K562 (cell line): ENCODE measurements around the gene PCDH9. TPM values are rescaled to one million over a fixed set of nuclear protein-coding genes. Genes with fewer than 3 reads are reported as not detected.
A peak's percentile ranks its signal among the peaks of the same experiment; 100 is the strongest.

Experiments used
- DPF2 ChIP-seq: fragments of 450-650 bp; IDR thresholded peaks from 2 replicates; pipeline ENCODE4 v1.6.1; 2016
- NCOR1 ChIP-seq: fragments of 450-650 bp; IDR thresholded peaks from 2 replicates; pipeline ENCODE4 v1.6.1; 2016; ENCODE audit warnings: mild to moderate bottlenecking, moderate library complexity
- NFIC ChIP-seq: fragments of 450-650 bp; IDR thresholded peaks from 2 replicates; pipeline ENCODE4 v1.6.1; 2017; ENCODE audit warnings: mild to moderate bottlenecking, inconsistent platforms
- NFIX ChIP-seq: fragments of 250-450 bp; sonication (Bioruptor Pico); IDR thresholded peaks from 2 replicates; pipeline ENCODE4 v1.4.0; 2020; ENCODE audit warnings: low read depth, mild to moderate bottlenecking, moderate library complexity
- NR4A1 ChIP-seq, 2 experiments: fragments of 250-450 bp in 1 of 2; fragments of 450-650 bp in 1 of 2; sonication (Bioruptor Pico) in 1 of 2; IDR thresholded peaks; 2 replicates each; pipeline versions ENCODE4 v1.4.0 to v1.6.1; 2016 to 2020; ENCODE audit warnings: mild to moderate bottlenecking in 2 of 2, missing compliant biosample characterization in 1 of 2, missing genetic modification characterization in 1 of 2, moderate library complexity in 1 of 2
- PTBP1 ChIP-seq: fragments of 200-400 bp; formaldehyde crosslinking; IDR thresholded peaks from 2 replicates; pipeline ENCODE4 v1.6.1; 2017; ENCODE audit warnings: low read depth, low read length
- RAD21 ChIP-seq, 2 experiments: fragments of 250-450 bp in 1 of 2; fragments of 450-650 bp in 1 of 2; sonication (Bioruptor Pico) in 1 of 2; formaldehyde crosslinking in 1 of 2; IDR thresholded peaks in 1 of 2; conservative IDR thresholded peaks in 1 of 2; 2 replicates each; pipeline versions ENCODE4 v1.4.0 to v1.8.0; 2020 to 2022; ENCODE audit warnings: mild to moderate bottlenecking in 2 of 2, moderate library complexity in 1 of 2
- RBM39 ChIP-seq: fragments of 200-400 bp; formaldehyde crosslinking; optimal IDR thresholded peaks from 2 replicates; pipeline ENCODE3; 2018; ENCODE audit warnings: low read depth, low read length
- SOX6 ChIP-seq: fragments of 450-650 bp; IDR thresholded peaks from 2 replicates; pipeline ENCODE4 v1.6.1; 2014; ENCODE audit warnings: mild to moderate bottlenecking
- STAT5A ChIP-seq: IDR thresholded peaks from 2 replicates; pipeline ENCODE4 v1.6.1; 2012; ENCODE audit warnings: low read length, inconsistent platforms, borderline replicate concordance
- TBL1XR1 ChIP-seq, 2 experiments: IDR thresholded peaks; 2 replicates each; pipeline ENCODE4 v1.6.1; 2012; ENCODE audit warnings: improper control_type of control experiment in 2 of 2, low read length in 2 of 2, mild to moderate bottlenecking in 1 of 2
- TCF15 ChIP-seq: fragments of 250-450 bp; sonication (Bioruptor Pico); IDR thresholded peaks from 2 replicates; pipeline ENCODE4 v1.8.0; 2022; ENCODE audit warnings: moderate library complexity, mild to moderate bottlenecking, inconsistent platforms
- ZNF121 ChIP-seq: sonication (generic); formaldehyde crosslinking; conservative IDR thresholded peaks from 2 replicates; pipeline ENCODE4 v1.8.0; 2022; ENCODE audit warnings: missing genetic modification reagents
- ZNF133 ChIP-seq: fragments of 250-450 bp; sonication (Bioruptor Pico); IDR thresholded peaks from 2 replicates; pipeline ENCODE4 v1.4.0; 2020; ENCODE audit warnings: mild to moderate bottlenecking
- ZNF511 ChIP-seq: sonication (generic); formaldehyde crosslinking; IDR thresholded peaks from 2 replicates; pipeline ENCODE4 v1.8.0; 2022; ENCODE audit warnings: mild to moderate bottlenecking, missing genetic modification reagents
- polyA plus RNA-seq, 8 experiments: library from polyadenylated mRNA; depleted of rRNA in 4 of 8; stranded (reverse) in 5 of 8; unstranded in 3 of 8; fragments of >200 nt; fragmentation: Nextera tagmentation in 2 of 8; fragmentation: Illumina TruSeq in 1 of 8; extraction: Ambion mirVana in 2 of 8; extraction: Trizol in 1 of 8; gene quantifications; 2 replicates each; pipeline versions ENCODE4 v1.2.1 to v1.2.3, GENCODE V29; 2011 to 2014; ENCODE audit warnings: inconsistent platforms in 1 of 8, missing spikeins in 1 of 8
- total RNA-seq, 7 experiments: library from RNA; depleted of rRNA in 6 of 7; stranded (reverse); fragments of >200 nt in 6 of 7; fragmentation: Illumina TruSeq in 2 of 7; extraction: Trizol in 2 of 7; gene quantifications; 2 replicates each; pipeline versions ENCODE4 v1.2.1 to v1.2.3, GENCODE V29; 2011 to 2021; ENCODE audit warnings: low replicate concordance in 1 of 7
- TF ChIP-seq, protein P1 (sequence below), 2 experiments: fragments of 450-650 bp in 1 of 2; sonication (generic) in 1 of 2; formaldehyde crosslinking in 1 of 2; IDR thresholded peaks; 2 replicates each; pipeline versions ENCODE4 v1.7.1 to v1.9.0; 2016 to 2022; ENCODE audit warnings: inconsistent platforms in 1 of 2, mild to moderate bottlenecking in 1 of 2, missing genetic modification reagents in 1 of 2
- TF ChIP-seq, protein P2 (sequence below): sonication (generic); formaldehyde crosslinking; IDR thresholded peaks from 2 replicates; pipeline ENCODE4 v1.8.0; 2023; ENCODE audit warnings: mild to moderate bottlenecking, missing genetic modification reagents

The PCDH9 gene
- total and polyA plus RNA-seq, 9 of the 15 experiments (the other 6 are each of a cell fraction or from before 2014, with no cell fraction given) = 1.1 to 6.7 (median 4.9) TPM

DNA sequence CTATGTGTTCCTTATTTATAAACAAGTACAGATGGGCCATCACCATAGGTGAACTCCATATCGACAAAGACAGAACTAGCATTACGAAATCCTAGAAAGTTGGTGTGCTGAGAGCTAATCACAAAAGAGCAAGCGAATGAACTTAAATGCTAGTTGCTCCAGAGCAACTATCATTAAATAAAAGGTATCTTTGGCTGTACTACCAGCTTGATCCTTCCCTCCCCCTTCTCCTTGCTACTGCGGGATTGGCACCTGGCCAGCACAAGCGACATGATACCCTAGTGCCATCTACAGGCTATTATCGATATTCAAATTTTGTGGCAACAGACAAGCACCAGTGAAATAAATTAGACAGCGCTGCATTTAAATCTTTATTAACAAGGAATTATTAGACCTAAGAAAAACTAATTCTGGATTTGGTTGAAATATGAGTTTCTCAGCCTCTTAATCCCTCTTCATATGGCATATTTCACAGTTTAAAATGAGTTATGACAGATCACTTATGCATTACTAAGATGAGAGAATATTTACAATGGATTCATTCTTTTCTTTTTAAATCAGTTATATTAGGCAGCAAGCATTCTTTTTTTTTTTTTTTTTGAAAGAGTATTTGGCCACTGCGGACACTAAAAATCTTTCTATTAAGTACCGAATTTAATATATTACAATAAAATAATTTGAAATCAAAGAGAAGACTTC is 5.8 kb downstream of the PCDH9 start (continued):
- TF ChIP-seq, protein P1, sequence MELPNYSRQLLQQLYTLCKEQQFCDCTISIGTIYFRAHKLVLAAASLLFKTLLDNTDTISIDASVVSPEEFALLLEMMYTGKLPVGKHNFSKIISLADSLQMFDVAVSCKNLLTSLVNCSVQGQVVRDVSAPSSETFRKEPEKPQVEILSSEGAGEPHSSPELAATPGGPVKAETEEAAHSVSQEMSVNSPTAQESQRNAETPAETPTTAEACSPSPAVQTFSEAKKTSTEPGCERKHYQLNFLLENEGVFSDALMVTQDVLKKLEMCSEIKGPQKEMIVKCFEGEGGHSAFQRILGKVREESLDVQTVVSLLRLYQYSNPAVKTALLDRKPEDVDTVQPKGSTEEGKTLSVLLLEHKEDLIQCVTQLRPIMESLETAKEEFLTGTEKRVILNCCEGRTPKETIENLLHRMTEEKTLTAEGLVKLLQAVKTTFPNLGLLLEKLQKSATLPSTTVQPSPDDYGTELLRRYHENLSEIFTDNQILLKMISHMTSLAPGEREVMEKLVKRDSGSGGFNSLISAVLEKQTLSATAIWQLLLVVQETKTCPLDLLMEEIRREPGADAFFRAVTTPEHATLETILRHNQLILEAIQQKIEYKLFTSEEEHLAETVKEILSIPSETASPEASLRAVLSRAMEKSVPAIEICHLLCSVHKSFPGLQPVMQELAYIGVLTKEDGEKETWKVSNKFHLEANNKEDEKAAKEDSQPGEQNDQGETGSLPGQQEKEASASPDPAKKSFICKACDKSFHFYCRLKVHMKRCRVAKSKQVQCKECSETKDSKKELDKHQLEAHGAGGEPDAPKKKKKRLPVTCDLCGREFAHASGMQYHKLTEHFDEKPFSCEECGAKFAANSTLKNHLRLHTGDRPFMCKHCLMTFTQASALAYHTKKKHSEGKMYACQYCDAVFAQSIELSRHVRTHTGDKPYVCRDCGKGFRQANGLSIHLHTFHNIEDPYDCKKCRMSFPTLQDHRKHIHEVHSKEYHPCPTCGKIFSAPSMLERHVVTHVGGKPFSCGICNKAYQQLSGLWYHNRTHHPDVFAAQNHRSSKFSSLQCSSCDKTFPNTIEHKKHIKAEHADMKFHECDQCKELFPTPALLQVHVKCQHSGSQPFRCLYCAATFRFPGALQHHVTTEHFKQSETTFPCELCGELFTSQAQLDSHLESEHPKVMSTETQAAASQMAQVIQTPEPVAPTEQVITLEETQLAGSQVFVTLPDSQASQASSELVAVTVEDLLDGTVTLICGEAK (IDR thresholded peaks at IDR 0.05) = no peak
- TF ChIP-seq, protein P1 (CRISPR knock-in tag; IDR thresholded peaks at IDR 0.05) = no peak
- TF ChIP-seq NCOR1 = no peak
- TF ChIP-seq, protein P2, sequence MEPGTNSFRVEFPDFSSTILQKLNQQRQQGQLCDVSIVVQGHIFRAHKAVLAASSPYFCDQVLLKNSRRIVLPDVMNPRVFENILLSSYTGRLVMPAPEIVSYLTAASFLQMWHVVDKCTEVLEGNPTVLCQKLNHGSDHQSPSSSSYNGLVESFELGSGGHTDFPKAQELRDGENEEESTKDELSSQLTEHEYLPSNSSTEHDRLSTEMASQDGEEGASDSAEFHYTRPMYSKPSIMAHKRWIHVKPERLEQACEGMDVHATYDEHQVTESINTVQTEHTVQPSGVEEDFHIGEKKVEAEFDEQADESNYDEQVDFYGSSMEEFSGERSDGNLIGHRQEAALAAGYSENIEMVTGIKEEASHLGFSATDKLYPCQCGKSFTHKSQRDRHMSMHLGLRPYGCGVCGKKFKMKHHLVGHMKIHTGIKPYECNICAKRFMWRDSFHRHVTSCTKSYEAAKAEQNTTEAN = no peak
- peak; percentile 100 for TF ChIP-seq NFIC
- no peak for TF ChIP-seq STAT5A
- 0 out of 2 replicates have a peak, but pooled peaks have one; percentile 16 for TF ChIP-seq DPF2
- TF ChIP-seq ZNF121 (CRISPR knock-in tag) = no peak
- no peak for TF ChIP-seq SOX6
- no peak for TF ChIP-seq PTBP1
- TF ChIP-seq TCF15 = no peak
- TF ChIP-seq RBM39 = no peak
- peak; percentile 74 to 79 for TF ChIP-seq RAD21 (CRISPR knock-in tag; conservative IDR thresholded peaks at IDR 0.05 in 1 of 2, IDR thresholded peaks at IDR 0.05 in 1 of 2)
- TF ChIP-seq NFIX (CRISPR knock-in tag) = peak; percentile 80
- no peak for TF ChIP-seq NR4A1 (CRISPR knock-in tag; IDR thresholded peaks at IDR 0.05)
- no peak for TF ChIP-seq NR4A1 (tag; IDR thresholded peaks at IDR 0.05)
- no peak for TF ChIP-seq TBL1XR1 (IDR thresholded peaks at IDR 0.05; ENCODE audit: low read length in 2 of 2)
- TF ChIP-seq ZNF511 (CRISPR knock-in tag) = no peak
- TF ChIP-seq ZNF133 (CRISPR knock-in tag) = no peak
